Liver (tissue), 9 donors: ENCODE results near the gene DTWD2. TPM values are rescaled to one million over a fixed set of nuclear protein-coding genes. Genes with fewer than 3 reads are reported as not detected.
"Not testable (repeated sequence)": the region's sequence is repeated elsewhere in the genome, so short reads cannot be mapped to it uniquely, and the experiment has no call there.

ENCODE experiments used
- DNase-seq: peaks from one replicate; pipeline ENCODE4 v3.0.0-alpha.2; 2017; ENCODE audit warnings: low spot score
- H3K27ac ChIP-seq, 2 donors: one replicate each; pipeline ENCODE4 v1.7.0; 2013; ENCODE audit warnings: inconsistent platforms in 2 of 2, low read length in 2 of 2, control low read depth in 1 of 2, low read depth in 1 of 2, mild to moderate bottlenecking in 1 of 2
- H3K27me3 ChIP-seq, 4 donors: one replicate each; pipeline versions ENCODE4 v1.6.1 to v1.7.0; 2013; ENCODE audit warnings: low read length in 3 of 4, inconsistent platforms in 1 of 4, mild to moderate bottlenecking in 1 of 4, moderate library complexity in 1 of 4; ENCODE audit not compliant: control insufficient read depth in 4 of 4, insufficient read depth in 4 of 4
- H3K36me3 ChIP-seq, 4 donors: one replicate each; pipeline versions ENCODE4 v1.6.1 to v1.7.0; 2013; ENCODE audit warnings: low read length in 3 of 4, mild to moderate bottlenecking in 3 of 4, low read depth in 1 of 4, moderate library complexity in 1 of 4; ENCODE audit not compliant: control insufficient read depth in 4 of 4, insufficient read depth in 3 of 4
- H3K4me1 ChIP-seq, 4 donors: one replicate each; pipeline versions ENCODE4 v1.6.1 to v1.7.0; 2013; ENCODE audit warnings: low read length in 3 of 4, mild to moderate bottlenecking in 3 of 4, moderate library complexity in 1 of 4; ENCODE audit not compliant: control insufficient read depth in 4 of 4, insufficient read depth in 4 of 4
- H3K4me3 ChIP-seq, 3 donors: one replicate each; pipeline versions ENCODE4 v1.6.1 to v1.7.0; 2013; ENCODE audit warnings: low read length in 3 of 3, control low read depth in 1 of 3, low read depth in 1 of 3, mild to moderate bottlenecking in 1 of 3
- H3K9ac ChIP-seq, 2 donors: one replicate each; pipeline ENCODE4 v1.7.0; 2013; ENCODE audit warnings: low read length in 2 of 2, mild to moderate bottlenecking in 2 of 2, moderate library complexity in 2 of 2, control low read depth in 1 of 2, low read depth in 1 of 2
- H3K9me3 ChIP-seq, 4 donors: one replicate each; pipeline versions ENCODE4 v1.6.1 to v1.7.0; 2013; ENCODE audit warnings: low read length in 3 of 4; ENCODE audit not compliant: control insufficient read depth in 4 of 4
- EGR1 ChIP-seq, 2 donors: IDR thresholded peaks; 2 replicates each; pipeline ENCODE4 v1.6.1; 2016 to 2018; ENCODE audit warnings: antibody characterized with exemption in 2 of 2, low read depth in 2 of 2
- FOXA1 ChIP-seq: IDR thresholded peaks from 2 replicates; pipeline ENCODE4 v1.6.1; 2016; ENCODE audit warnings: antibody characterized with exemption
- FOXA2 ChIP-seq: IDR thresholded peaks from 2 replicates; pipeline ENCODE4 v1.6.1; 2016; ENCODE audit warnings: antibody characterized with exemption
- GABPA ChIP-seq, 2 donors: IDR thresholded peaks in 1 of 2; conservative IDR thresholded peaks in 1 of 2; 2 replicates each; pipeline ENCODE4 v1.6.1; 2016; ENCODE audit warnings: antibody characterized with exemption in 2 of 2, mild to moderate bottlenecking in 1 of 2, moderate library complexity in 1 of 2
- HNF4A ChIP-seq, 2 donors: conservative IDR thresholded peaks; 2 replicates each; pipeline ENCODE4 v1.6.1; 2016; ENCODE audit warnings: antibody characterized with exemption in 2 of 2, mild to moderate bottlenecking in 2 of 2
- NR2F2 ChIP-seq: IDR thresholded peaks from 2 replicates; pipeline ENCODE4 v1.6.1; 2016; ENCODE audit warnings: antibody characterized with exemption
- RXRA ChIP-seq, 2 donors: IDR thresholded peaks; 2 replicates each; pipeline ENCODE4 v1.6.1; 2017 to 2018; ENCODE audit warnings: antibody characterized with exemption in 2 of 2, mild to moderate bottlenecking in 1 of 2
- SP1 ChIP-seq: IDR thresholded peaks from 2 replicates; pipeline ENCODE4 v1.6.1; 2018; ENCODE audit warnings: antibody characterized with exemption, mild to moderate bottlenecking
- TAF1 ChIP-seq: conservative IDR thresholded peaks from 2 replicates; pipeline ENCODE4 v1.6.1; 2016; ENCODE audit warnings: antibody characterized with exemption, mild to moderate bottlenecking
- YY1 ChIP-seq: IDR thresholded peaks from 2 replicates; pipeline ENCODE4 v1.6.1; 2016; ENCODE audit warnings: antibody characterized with exemption, mild to moderate bottlenecking
- WGBS: extraction: QIAGEN DNeasy Blood & Tissue Kit; methylation state at CpG from one replicate; pipeline ENCODE4 v1.1.7; 2013; 5-methylcytosine and 5-hydroxymethylcytosine counted together
- polyA plus RNA-seq, 2 donors: library from polyadenylated mRNA; stranded (reverse) in 1 of 2; unstranded in 1 of 2; fragments of 200-250 nt in 1 of 2; fragments of >200 nt in 1 of 2; fragmentation: Nextera tagmentation in 1 of 2; extraction: Ambion mirVana in 1 of 2; gene quantifications; one replicate each; pipeline versions ENCODE4 v1.2.1 to v1.2.3, GENCODE V29; 2013 to 2015
- total RNA-seq, 2 donors: library from RNA; depleted of rRNA; stranded (reverse); fragments of >200 nt; gene quantifications; one replicate each; pipeline ENCODE4 v1.2.3, GENCODE V29; 2014
- TF ChIP-seq, protein P1 (sequence below): IDR thresholded peaks from 2 replicates; pipeline ENCODE4 v1.6.1; 2016; ENCODE audit warnings: antibody characterized with exemption
- TF ChIP-seq, protein P2 (sequence below): IDR thresholded peaks from 2 replicates; pipeline ENCODE4 v1.6.1; 2016; ENCODE audit warnings: antibody characterized with exemption
- TF ChIP-seq, protein P3 (sequence below): IDR thresholded peaks from 2 replicates; pipeline ENCODE4 v1.6.1; 2016; ENCODE audit warnings: antibody characterized with exemption
- TF ChIP-seq, protein P4 (sequence below): IDR thresholded peaks from 2 replicates; pipeline ENCODE4 v1.6.1; 2016; ENCODE audit warnings: antibody characterized with exemption, mild to moderate bottlenecking
- donor health status: healthy.
- donor health status: healthy.
- donor health status: healthy.
- donor health status: healthy.
- donor health status: healthy.

Gene DTWD2
- total and polyA plus RNA-seq, 4 donors: 2.3 to 10.7 (median 4.3) TPM

DNA sequence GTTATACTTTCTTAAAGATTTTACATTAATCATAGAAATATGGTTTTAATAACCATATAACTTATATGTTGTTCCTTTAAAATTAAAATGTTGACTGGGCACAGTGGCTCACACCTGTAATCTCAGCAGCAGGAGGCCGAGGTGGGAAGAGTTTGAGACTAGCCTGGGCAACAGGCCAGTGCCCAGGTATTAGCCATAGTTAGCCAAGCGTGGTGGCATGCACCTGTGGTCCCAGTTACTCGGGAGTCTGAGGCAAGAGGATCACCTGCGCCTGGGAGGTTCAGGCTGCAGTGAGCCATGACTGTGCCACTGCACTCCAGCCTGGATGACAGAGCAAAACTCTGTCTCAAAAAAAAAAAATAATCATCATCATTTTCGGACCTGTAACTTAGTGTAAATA is 133.5 kb downstream of the DTWD2 start:
- WGBS: 76% methylated on average over 5 of the region's 5 CpGs
- TF ChIP-seq, protein P1, sequence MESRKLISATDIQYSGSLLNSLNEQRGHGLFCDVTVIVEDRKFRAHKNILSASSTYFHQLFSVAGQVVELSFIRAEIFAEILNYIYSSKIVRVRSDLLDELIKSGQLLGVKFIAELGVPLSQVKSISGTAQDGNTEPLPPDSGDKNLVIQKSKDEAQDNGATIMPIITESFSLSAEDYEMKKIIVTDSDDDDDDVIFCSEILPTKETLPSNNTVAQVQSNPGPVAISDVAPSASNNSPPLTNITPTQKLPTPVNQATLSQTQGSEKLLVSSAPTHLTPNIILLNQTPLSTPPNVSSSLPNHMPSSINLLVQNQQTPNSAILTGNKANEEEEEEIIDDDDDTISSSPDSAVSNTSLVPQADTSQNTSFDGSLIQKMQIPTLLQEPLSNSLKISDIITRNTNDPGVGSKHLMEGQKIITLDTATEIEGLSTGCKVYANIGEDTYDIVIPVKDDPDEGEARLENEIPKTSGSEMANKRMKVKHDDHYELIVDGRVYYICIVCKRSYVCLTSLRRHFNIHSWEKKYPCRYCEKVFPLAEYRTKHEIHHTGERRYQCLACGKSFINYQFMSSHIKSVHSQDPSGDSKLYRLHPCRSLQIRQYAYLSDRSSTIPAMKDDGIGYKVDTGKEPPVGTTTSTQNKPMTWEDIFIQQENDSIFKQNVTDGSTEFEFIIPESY: no peak
- TF ChIP-seq FOXA1: no peak
- no peak for TF ChIP-seq SP1
- TF ChIP-seq YY1: no peak
- TF ChIP-seq GABPA (IDR thresholded peaks at IDR 0.05 in 1 of 2, conservative IDR thresholded peaks at IDR 0.05 in 1 of 2): no peak
- TF ChIP-seq, protein P2, sequence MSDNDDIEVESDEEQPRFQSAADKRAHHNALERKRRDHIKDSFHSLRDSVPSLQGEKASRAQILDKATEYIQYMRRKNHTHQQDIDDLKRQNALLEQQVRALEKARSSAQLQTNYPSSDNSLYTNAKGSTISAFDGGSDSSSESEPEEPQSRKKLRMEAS: no peak
- no peak for TF ChIP-seq TAF1
- no peak for TF ChIP-seq HNF4A (conservative IDR thresholded peaks at IDR 0.05)
- TF ChIP-seq, protein P3, sequence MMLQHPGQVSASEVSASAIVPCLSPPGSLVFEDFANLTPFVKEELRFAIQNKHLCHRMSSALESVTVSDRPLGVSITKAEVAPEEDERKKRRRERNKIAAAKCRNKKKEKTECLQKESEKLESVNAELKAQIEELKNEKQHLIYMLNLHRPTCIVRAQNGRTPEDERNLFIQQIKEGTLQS: no peak
- TF ChIP-seq, protein P4, sequence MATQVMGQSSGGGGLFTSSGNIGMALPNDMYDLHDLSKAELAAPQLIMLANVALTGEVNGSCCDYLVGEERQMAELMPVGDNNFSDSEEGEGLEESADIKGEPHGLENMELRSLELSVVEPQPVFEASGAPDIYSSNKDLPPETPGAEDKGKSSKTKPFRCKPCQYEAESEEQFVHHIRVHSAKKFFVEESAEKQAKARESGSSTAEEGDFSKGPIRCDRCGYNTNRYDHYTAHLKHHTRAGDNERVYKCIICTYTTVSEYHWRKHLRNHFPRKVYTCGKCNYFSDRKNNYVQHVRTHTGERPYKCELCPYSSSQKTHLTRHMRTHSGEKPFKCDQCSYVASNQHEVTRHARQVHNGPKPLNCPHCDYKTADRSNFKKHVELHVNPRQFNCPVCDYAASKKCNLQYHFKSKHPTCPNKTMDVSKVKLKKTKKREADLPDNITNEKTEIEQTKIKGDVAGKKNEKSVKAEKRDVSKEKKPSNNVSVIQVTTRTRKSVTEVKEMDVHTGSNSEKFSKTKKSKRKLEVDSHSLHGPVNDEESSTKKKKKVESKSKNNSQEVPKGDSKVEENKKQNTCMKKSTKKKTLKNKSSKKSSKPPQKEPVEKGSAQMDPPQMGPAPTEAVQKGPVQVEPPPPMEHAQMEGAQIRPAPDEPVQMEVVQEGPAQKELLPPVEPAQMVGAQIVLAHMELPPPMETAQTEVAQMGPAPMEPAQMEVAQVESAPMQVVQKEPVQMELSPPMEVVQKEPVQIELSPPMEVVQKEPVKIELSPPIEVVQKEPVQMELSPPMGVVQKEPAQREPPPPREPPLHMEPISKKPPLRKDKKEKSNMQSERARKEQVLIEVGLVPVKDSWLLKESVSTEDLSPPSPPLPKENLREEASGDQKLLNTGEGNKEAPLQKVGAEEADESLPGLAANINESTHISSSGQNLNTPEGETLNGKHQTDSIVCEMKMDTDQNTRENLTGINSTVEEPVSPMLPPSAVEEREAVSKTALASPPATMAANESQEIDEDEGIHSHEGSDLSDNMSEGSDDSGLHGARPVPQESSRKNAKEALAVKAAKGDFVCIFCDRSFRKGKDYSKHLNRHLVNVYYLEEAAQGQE: no peak
- TF ChIP-seq NR2F2: no peak
- TF ChIP-seq RXRA (IDR thresholded peaks at IDR 0.05): no peak
- no peak for TF ChIP-seq EGR1 (IDR thresholded peaks at IDR 0.05; ENCODE audit: low read depth in 2 of 2)
- no peak for TF ChIP-seq FOXA2
- no peak overlapping the region for H3K4me3 ChIP-seq
- no peaks in the 10 kb centered on the region for H3K4me1 ChIP-seq
- no peaks in the 10 kb centered on the region for H3K27me3 ChIP-seq
- H3K36me3 ChIP-seq: no peaks in the 10 kb centered on the region
- H3K27ac ChIP-seq: no peak overlapping the region
- peaks cover 0 to 3% (median 0%) of the 10 kb centered on the region in 4 donors for H3K9me3 ChIP-seq
- no peak for DNase-seq
- no peak overlapping the region for H3K9ac ChIP-seq

DNA sequence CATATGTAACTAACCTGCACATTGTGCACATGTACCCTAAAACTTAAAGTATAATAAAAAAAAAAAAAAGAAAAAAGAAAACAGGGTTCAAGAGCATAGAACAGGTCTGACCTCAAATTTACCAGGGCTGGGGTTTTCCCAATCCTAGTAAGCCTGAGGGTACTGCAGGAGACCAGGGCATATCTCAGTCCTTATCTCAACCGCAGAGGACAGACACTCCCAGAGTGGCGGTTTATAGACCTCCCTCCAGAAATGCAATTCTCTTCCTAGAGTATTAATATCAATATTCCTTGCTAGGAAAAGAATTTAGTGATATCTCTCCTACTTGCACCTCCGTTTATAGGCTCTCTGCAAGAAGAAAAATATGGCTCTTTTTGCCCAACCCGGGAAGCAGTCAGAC is 136.6 kb downstream of the DTWD2 start:
- not testable (repeated sequence) for H3K4me1 ChIP-seq, DNase-seq, H3K9me3 ChIP-seq, H3K27ac ChIP-seq, H3K4me3 ChIP-seq, H3K9ac ChIP-seq, H3K27me3 ChIP-seq, H3K36me3 ChIP-seq
- WGBS: 97% methylated on average over 4 of the region's 4 CpGs

DNA sequence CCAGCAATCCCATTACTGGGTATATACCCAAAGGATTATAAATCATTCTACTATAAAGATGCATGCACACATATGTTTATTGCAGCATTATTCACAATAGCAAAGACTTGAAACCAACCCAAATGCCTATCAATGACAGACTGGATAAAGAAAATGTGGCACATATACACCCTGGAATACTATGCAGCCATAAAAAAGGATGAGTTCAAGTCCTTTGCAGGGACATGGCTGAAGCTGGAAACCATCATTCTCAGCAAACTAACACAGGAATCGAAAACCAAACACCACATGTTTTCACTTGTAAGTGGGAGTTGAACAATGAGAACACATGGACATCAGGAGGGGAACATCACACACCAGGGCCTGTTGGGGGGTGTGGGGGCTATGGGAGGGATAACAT is 138.8 kb downstream of the DTWD2 start:
- not testable (repeated sequence) for H3K9me3 ChIP-seq, H3K9ac ChIP-seq, H3K27me3 ChIP-seq, H3K4me1 ChIP-seq, DNase-seq, H3K4me3 ChIP-seq, H3K27ac ChIP-seq, H3K36me3 ChIP-seq
- WGBS: 97% methylated on average over 1 of the region's 1 CpG
